T-helper 2 cell treated with Interferon-gamma antibody and Interleukin-4, amounts not matched to agents 5 μg/mL and 100 μg/mL, for 36 hours (primary cell): ENCODE data around the gene CLDN11.

Experiments
- DNase-seq: peaks from one replicate; pipeline ENCODE4 v3.0.0; 2021; ENCODE audit warnings: low spot score
- H3K27ac Mint-ChIP-seq: one replicate; pipeline ENCODE4 v1.8.0; 2021; ENCODE audit warnings: mild to moderate bottlenecking, mixed read lengths
- H3K27me3 Mint-ChIP-seq: one replicate; pipeline ENCODE4 v1.8.0; 2021; ENCODE audit warnings: low read depth, mixed read lengths
- H3K36me3 Mint-ChIP-seq: one replicate; pipeline ENCODE4 v1.8.0; 2021; ENCODE audit warnings: low read depth, mixed read lengths
- H3K4me1 Mint-ChIP-seq: one replicate; pipeline ENCODE4 v1.8.0; 2021; ENCODE audit warnings: low read depth, mixed read lengths
- H3K4me3 Mint-ChIP-seq: one replicate; pipeline ENCODE4 v1.8.0; 2022; ENCODE audit warnings: mild to moderate bottlenecking, moderate library complexity, mixed read lengths
- H3K9me3 Mint-ChIP-seq: one replicate; pipeline ENCODE4 v1.8.0; 2021; ENCODE audit warnings: mixed read lengths

The CLDN11 gene

GRCh38 chr3:170469151-170470062 is 50.7 kb downstream of the CLDN11 start:
- H3K27me3 Mint-ChIP-seq: peaks cover 14% of the 10 kb centered on the region
- no peak overlapping the region for H3K4me3 Mint-ChIP-seq
- H3K27ac Mint-ChIP-seq: no peak overlapping the region
- DNase-seq: no peak
- peaks cover 3% of the 10 kb centered on the region for H3K4me1 Mint-ChIP-seq
- H3K36me3 Mint-ChIP-seq: no peaks in the 10 kb centered on the region
- no peaks in the 10 kb centered on the region for H3K9me3 Mint-ChIP-seq

- Mint-ChIP-seq H3K4me3 (no peak overlapping the region), H3K36me3 (no peaks in the 10 kb centered on the region), H3K9me3 (no peaks in the 10 kb centered on the region), H3K27me3 (peaks cover 12% of the 10 kb centered on the region), H3K4me1 (peaks cover 3% of the 10 kb centered on the region), H3K27ac (no peak overlapping the region)
- no peak for DNase-seq
Observed at GRCh38 chr3:170470063-170471016, 51.7 kb downstream of the CLDN11 start.

DNA sequence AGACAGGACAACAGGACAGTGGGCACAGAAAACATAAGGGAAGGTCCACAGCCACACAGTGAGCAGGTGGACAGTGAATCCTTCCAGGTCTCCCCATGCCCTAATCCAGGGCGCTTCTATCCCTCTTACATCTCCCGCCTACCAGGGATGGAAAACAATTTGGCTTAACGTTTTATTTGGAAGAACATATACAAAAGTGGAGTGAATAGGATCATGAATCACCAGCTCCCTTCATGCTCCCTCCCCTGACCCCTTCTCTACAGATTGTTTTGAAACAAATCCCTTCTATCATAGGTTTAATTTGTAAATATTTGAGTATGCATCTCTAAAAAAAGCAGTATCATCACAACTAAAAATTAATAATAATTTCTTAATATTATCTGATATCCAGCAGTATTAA is 52.5 kb downstream of the CLDN11 start:
- no peak overlapping the region for H3K27ac Mint-ChIP-seq
- H3K36me3 Mint-ChIP-seq: no peaks in the 10 kb centered on the region
- H3K4me3 Mint-ChIP-seq: no peak overlapping the region
- no peaks in the 10 kb centered on the region for H3K9me3 Mint-ChIP-seq
- peaks cover 3% of the 10 kb centered on the region for H3K4me1 Mint-ChIP-seq
- peaks cover 14% of the 10 kb centered on the region for H3K27me3 Mint-ChIP-seq
- no peak for DNase-seq

GRCh38 chr3:170473358-170473757 is 54.7 kb downstream of the CLDN11 start:
- Mint-ChIP-seq H3K27me3 (peaks cover 17% of the 10 kb centered on the region), H3K4me1 (peaks cover 3% of the 10 kb centered on the region), H3K4me3 (no peak overlapping the region), H3K27ac (no peak overlapping the region), H3K36me3 (no peaks in the 10 kb centered on the region), H3K9me3 (no peaks in the 10 kb centered on the region)
- DNase-seq: no peak

DNA sequence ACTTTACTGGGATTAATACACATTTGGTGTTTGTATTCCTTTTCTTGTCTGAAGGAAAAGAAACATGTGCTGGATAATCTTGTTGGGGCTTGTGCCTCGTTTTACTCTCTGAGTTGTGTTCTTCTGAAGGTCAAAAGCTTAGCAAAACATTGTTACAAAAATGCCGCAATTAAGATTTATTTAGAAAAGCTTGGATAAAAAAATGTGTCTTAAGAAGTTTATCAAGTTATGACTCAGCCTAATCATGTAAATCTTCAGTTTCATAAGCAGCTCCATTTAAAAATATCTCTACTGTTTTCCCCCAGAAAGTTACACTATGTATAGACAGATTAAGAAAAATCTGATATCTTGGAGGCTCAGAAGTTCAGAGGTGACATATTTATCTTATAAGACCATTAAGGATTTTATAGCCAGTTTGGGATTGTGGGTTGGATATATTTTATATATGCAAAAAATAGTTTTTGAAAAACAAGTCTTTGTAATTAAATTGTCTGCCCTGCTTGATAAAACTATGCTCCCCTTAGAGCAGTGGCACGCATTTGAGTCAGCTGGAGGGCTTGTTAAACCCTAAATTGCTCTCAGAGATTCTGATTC is 56.5 kb downstream of the CLDN11 start:
- Mint-ChIP-seq H3K36me3 (no peaks in the 10 kb centered on the region), H3K4me1 (peaks cover 3% of the 10 kb centered on the region), H3K27me3 (peaks cover 17% of the 10 kb centered on the region), H3K9me3 (no peaks in the 10 kb centered on the region), H3K4me3 (no peak overlapping the region), H3K27ac (no peak overlapping the region)
- DNase-seq: no peak

GRCh38 chr3:170476291-170476690 is 57.6 kb downstream of the CLDN11 start:
- DNase-seq: no peak
- Mint-ChIP-seq H3K4me3 (no peak overlapping the region), H3K27me3 (peaks cover 15% of the 10 kb centered on the region), H3K36me3 (no peaks in the 10 kb centered on the region), H3K27ac (no peak overlapping the region), H3K4me1 (peaks cover 2% of the 10 kb centered on the region), H3K9me3 (no peaks in the 10 kb centered on the region)

GRCh38 chr3:170477395-170477794 is 58.7 kb downstream of the CLDN11 start:
- H3K36me3 Mint-ChIP-seq: no peaks in the 10 kb centered on the region
- no peak for DNase-seq

DNA sequence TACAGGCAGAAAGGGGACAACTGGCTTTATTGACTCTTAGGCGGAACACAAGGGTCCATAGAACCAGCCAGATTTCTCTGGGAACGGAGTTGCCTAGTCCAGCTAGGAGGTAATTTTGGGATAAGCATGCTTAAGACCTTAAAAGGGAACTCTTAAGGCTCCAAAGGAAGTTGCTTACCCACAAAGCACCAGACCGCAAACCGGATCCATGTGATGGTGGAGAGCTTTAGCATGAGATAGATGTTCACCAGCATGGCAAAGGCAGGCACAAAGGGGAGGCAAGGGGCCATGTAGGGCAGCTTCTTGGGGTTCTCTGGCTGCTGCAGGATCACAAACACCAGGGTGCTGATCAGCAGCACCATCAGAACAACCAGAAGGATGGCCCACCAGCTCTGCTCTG is 61.4 kb downstream of the CLDN11 start:
- Mint-ChIP-seq H3K9me3 (no peaks in the 10 kb centered on the region), H3K27ac (no peak overlapping the region), H3K27me3 (peaks cover 6% of the 10 kb centered on the region), H3K36me3 (no peaks in the 10 kb centered on the region), H3K4me1 (no peaks in the 10 kb centered on the region), H3K4me3 (no peak overlapping the region)
- no peak for DNase-seq

More at GRCh38 chr3:170477395-170477794, 58.7 kb downstream of the CLDN11 start:
- Mint-ChIP-seq H3K4me3 (no peak overlapping the region), H3K9me3 (no peaks in the 10 kb centered on the region), H3K4me1 (peaks cover 2% of the 10 kb centered on the region), H3K27me3 (peaks cover 15% of the 10 kb centered on the region), H3K27ac (no peak overlapping the region)

GRCh38 chr3:170482199-170482598 is 63.5 kb downstream of the CLDN11 start:
- no peaks in the 10 kb centered on the region for H3K4me1 Mint-ChIP-seq
- H3K27ac Mint-ChIP-seq: no peak overlapping the region
- DNase-seq: no peak
- no peaks in the 10 kb centered on the region for H3K36me3 Mint-ChIP-seq
- no peaks in the 10 kb centered on the region for H3K9me3 Mint-ChIP-seq
- H3K27me3 Mint-ChIP-seq: peaks cover 10% of the 10 kb centered on the region
- H3K4me3 Mint-ChIP-seq: no peak overlapping the region

DNA sequence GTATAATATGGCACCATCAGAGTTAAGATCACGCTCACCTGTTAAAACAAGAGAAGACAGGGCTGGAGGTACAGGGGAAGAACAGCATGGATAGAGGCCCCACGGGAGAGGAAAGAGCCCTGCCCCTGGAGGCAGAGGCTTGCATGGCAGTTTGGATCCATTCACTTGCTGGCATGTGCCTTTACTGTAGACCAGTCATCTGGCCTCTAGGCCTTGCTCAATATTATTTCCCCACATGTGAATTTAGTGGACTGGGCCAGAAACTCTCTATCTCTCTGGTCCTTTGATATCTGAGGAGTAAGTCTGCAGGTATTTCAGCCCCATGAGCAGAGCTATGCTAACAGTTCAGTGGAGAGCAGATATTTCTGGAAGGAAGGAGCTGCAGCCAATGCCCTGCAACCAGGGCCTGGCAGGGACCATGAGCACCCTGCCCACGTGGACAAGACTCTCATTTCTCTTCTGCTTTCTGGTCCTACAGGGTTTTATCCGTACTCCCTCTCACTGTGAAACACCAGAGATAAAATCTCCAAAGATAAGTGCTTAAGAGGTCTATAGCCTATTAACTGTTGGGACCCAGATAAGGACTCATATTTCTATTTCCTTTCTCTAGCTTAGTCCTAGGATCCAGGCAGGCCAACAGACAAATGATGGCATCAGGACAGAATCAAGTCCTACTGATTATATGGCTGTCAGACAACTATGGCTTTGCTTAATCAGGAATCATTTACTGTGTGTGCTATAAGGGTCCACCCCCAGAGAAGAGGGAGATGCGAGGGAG is 65.0 kb downstream of the CLDN11 start:
- Mint-ChIP-seq H3K9me3 (no peaks in the 10 kb centered on the region), H3K27me3 (peaks cover 15% of the 10 kb centered on the region), H3K27ac (no peak overlapping the region), H3K4me3 (no peak overlapping the region), H3K36me3 (no peaks in the 10 kb centered on the region), H3K4me1 (no peaks in the 10 kb centered on the region)
- DNase-seq: no peak
